GM10266 (cell line): ENCODE data around the gene PDLIM7.
A peak's percentile ranks its signal among the peaks of the same experiment; 100 is the strongest.

Experiments used
- DNase-seq: peaks from one replicate; pipeline ENCODE4 v3.0.0; 2012; ENCODE audit errors: extremely low spot score
- CTCF ChIP-seq: IDR thresholded peaks from 2 replicates; pipeline ENCODE4 v1.5.1; 2012; ENCODE audit warnings: mild to moderate bottlenecking, low read depth; ENCODE audit not compliant: control insufficient read depth, insufficient read depth; ENCODE audit errors: missing control alignments

The PDLIM7 gene

GRCh38 chr5:177497292-177498012 lies at the start of gene PDLIM7:
TSS of gene PDLIM7 (minus strand) at chr5:177497604. CDS start at chr5:177496512, 1,092 bp downstream.
- DNase-seq = peak; percentile 98

GRCh38 chr5:177546258-177546741 lies 48.9 kb upstream of the PDLIM7 start:
- DNase-seq = no peak
- TF ChIP-seq CTCF = no peak

More at GRCh38 chr5:177497292-177498012, at the start of gene PDLIM7:
- no peak for TF ChIP-seq CTCF

- DNase-seq = no peak
- no peak for TF ChIP-seq CTCF
These were observed 48.3 kb upstream of the PDLIM7 start for GRCh38 chr5:177545487-177546257.

GRCh38 chr5:177542816-177543465 lies 45.5 kb upstream of the PDLIM7 start:
- no peak for DNase-seq
- no peak for TF ChIP-seq CTCF

GRCh38 chr5:177540438-177540837 lies 43.0 kb upstream of the PDLIM7 start:
- no peak for DNase-seq
- TF ChIP-seq CTCF = no peak

- no peak for TF ChIP-seq CTCF
- DNase-seq = no peak
These were observed 42.0 kb upstream of the PDLIM7 start for GRCh38 chr5:177539411-177539810.
